SK-N-SH treated with all-trans-retinoic acid at 6 μM for 48 hours (cell line): ENCODE measurements around the gene CYP19A1.

Source experiments
- ATAC-seq: fragments of 200-7000 bp; cut with Tn5 transposase; 3 replicates; pipeline ENCODE4 v1.9.1; 2020; ENCODE audit warnings: mild to moderate bottlenecking, moderate library complexity
- ARNTL ChIP-seq: fragments of 450-650 bp; formaldehyde crosslinking; IDR thresholded peaks from 2 replicates; pipeline ENCODE4 v1.5.0; 2020; ENCODE audit warnings: low read depth, mild to moderate bottlenecking, moderate library complexity, borderline replicate concordance
- BACH2 ChIP-seq: fragments of 250-450 bp; sonication (Bioruptor Pico); IDR thresholded peaks from 2 replicates; pipeline ENCODE4 v1.9.0; 2021; ENCODE audit warnings: mild to moderate bottlenecking, borderline replicate concordance
- CREB5 ChIP-seq: fragments of 250-450 bp; sonication (Bioruptor Pico); IDR thresholded peaks from 2 replicates; pipeline ENCODE4 v1.5.1; 2020; ENCODE audit warnings: low read depth, mild to moderate bottlenecking, moderate library complexity
- CSDC2 ChIP-seq: fragments of 250-450 bp; sonication (Bioruptor Pico); IDR thresholded peaks from 2 replicates; pipeline ENCODE4 v1.5.0; 2020; ENCODE audit warnings: mild to moderate bottlenecking, moderate library complexity
- CSRNP3 ChIP-seq: fragments of 250-450 bp; sonication (Bioruptor Pico); IDR thresholded peaks from 2 replicates; pipeline ENCODE4 v1.5.1; 2021; ENCODE audit warnings: mild to moderate bottlenecking, moderate library complexity
- ESRRG ChIP-seq: fragments of 250-450 bp; sonication (Bioruptor Pico); IDR thresholded peaks from 2 replicates; pipeline ENCODE4 v1.6.1; 2021; ENCODE audit warnings: mild to moderate bottlenecking
- ISL1 ChIP-seq: fragments of 250-450 bp; sonication (Bioruptor Pico); IDR thresholded peaks from 2 replicates; pipeline ENCODE4 v2.1.2; 2022; ENCODE audit warnings: mild to moderate bottlenecking, moderate library complexity
- OSR1 ChIP-seq: fragments of 250-450 bp; sonication (Bioruptor Pico); IDR thresholded peaks from 2 replicates; pipeline ENCODE4 v1.8.0; 2022; ENCODE audit warnings: moderate library complexity, mild to moderate bottlenecking, inconsistent platforms
- PATZ1 ChIP-seq: fragments of 250-450 bp; sonication (Bioruptor Pico); IDR thresholded peaks from 2 replicates; pipeline ENCODE4 v1.8.0; 2020; ENCODE audit warnings: mild to moderate bottlenecking, moderate library complexity, borderline replicate concordance
- POU6F1 ChIP-seq: fragments of 250-450 bp; sonication (Bioruptor Pico); IDR thresholded peaks from 2 replicates; pipeline ENCODE4 v1.8.0; 2021; ENCODE audit warnings: low read depth, mild to moderate bottlenecking, moderate library complexity, borderline replicate concordance
- RARB ChIP-seq: fragments of 250-450 bp; sonication (Bioruptor Pico); IDR thresholded peaks from 2 replicates; pipeline ENCODE4 v1.8.0; 2021; ENCODE audit warnings: mild to moderate bottlenecking, moderate library complexity
- SNAI2 ChIP-seq: fragments of 250-450 bp; sonication (Bioruptor Pico); IDR thresholded peaks from 2 replicates; pipeline ENCODE4 v1.5.0; 2020; ENCODE audit warnings: mild to moderate bottlenecking, moderate library complexity
- TCF4 ChIP-seq: fragments of 250-450 bp; sonication (Bioruptor Pico); IDR thresholded peaks from 2 replicates; pipeline ENCODE4 v1.8.0; 2021; ENCODE audit warnings: mild to moderate bottlenecking, moderate library complexity, borderline replicate concordance
- TOX ChIP-seq: fragments of 250-450 bp; sonication (Bioruptor Pico); IDR thresholded peaks from 2 replicates; pipeline ENCODE4 v1.8.0; 2021; ENCODE audit warnings: mild to moderate bottlenecking, moderate library complexity, borderline replicate concordance
- TSHZ2 ChIP-seq: fragments of 250-450 bp; sonication (Bioruptor Pico); IDR thresholded peaks from 2 replicates; pipeline ENCODE4 v1.5.0; 2020; ENCODE audit warnings: mild to moderate bottlenecking, moderate library complexity
- ZFP30 ChIP-seq: fragments of 450-650 bp; formaldehyde crosslinking; IDR thresholded peaks from 2 replicates; pipeline ENCODE4 v1.5.0; 2022; ENCODE audit warnings: mild to moderate bottlenecking, moderate library complexity
- ZNF70 ChIP-seq: fragments of 450-650 bp; formaldehyde crosslinking; IDR thresholded peaks from 2 replicates; pipeline ENCODE4 v1.5.0; 2020; ENCODE audit warnings: mild to moderate bottlenecking, moderate library complexity
- ZNF8 ChIP-seq: fragments of 450-650 bp; formaldehyde crosslinking; IDR thresholded peaks from 2 replicates; pipeline ENCODE4 v1.5.0; 2020; ENCODE audit warnings: mild to moderate bottlenecking, moderate library complexity

Gene CYP19A1

GRCh38 chr15:51218299-51218938 is 120.0 kb downstream of the CYP19A1 start:
- ATAC-seq: no peak
- TF ChIP-seq CSRNP3 (CRISPR knock-in tag) (no peak), CSDC2 (CRISPR knock-in tag) (no peak), RARB (no peak), TSHZ2 (no peak)
- TF ChIP-seq, all 23 proteins: peak for 0

GRCh38 chr15:51212909-51213308 is 125.5 kb downstream of the CYP19A1 start:
- no peak for ATAC-seq

GRCh38 chr15:51212239-51212638 is 126.2 kb downstream of the CYP19A1 start:
- ATAC-seq: no peak
- no peak for TF ChIP-seq OSR1 (CRISPR knock-in tag)
- TF ChIP-seq ZNF70: no peak
- no peak for TF ChIP-seq TSHZ2
- no peak for TF ChIP-seq CREB5 (CRISPR knock-in tag)
- TF ChIP-seq BACH2 (CRISPR knock-in tag): no peak
- TF ChIP-seq ZNF8 (CRISPR knock-in tag): no peak
- TF ChIP-seq ZFP30 (CRISPR knock-in tag): no peak
- TF ChIP-seq CSRNP3 (CRISPR knock-in tag): no peak
- TF ChIP-seq CSDC2 (CRISPR knock-in tag): no peak
- no peak for TF ChIP-seq TCF4
- no peak for TF ChIP-seq SNAI2
- no peak for TF ChIP-seq POU6F1
- no peak for TF ChIP-seq ARNTL

More at GRCh38 chr15:51212909-51213308, 125.5 kb downstream of the CYP19A1 start:
- TF ChIP-seq BACH2 (CRISPR knock-in tag): no peak
- TF ChIP-seq TOX (CRISPR knock-in tag): no peak
- no peak for TF ChIP-seq ISL1 (CRISPR knock-in tag)
- no peak for TF ChIP-seq PATZ1 (CRISPR knock-in tag)
- TF ChIP-seq CREB5 (CRISPR knock-in tag): no peak
- no peak for TF ChIP-seq ZNF70
- no peak for TF ChIP-seq ESRRG
- no peak for TF ChIP-seq ZFP30 (CRISPR knock-in tag)
- no peak for TF ChIP-seq TCF4
- TF ChIP-seq CSDC2 (CRISPR knock-in tag): no peak
